Measurements from ENCODE around the gene ITSN1.

ITSN1 gene

GRCh38 chr21:33654412-33654811 is 12.1 kb downstream of the ITSN1 start:
- no peak overlapping the region for H3K27ac ChIP-seq
- TF ChIP-seq ZFX (IDR thresholded peaks at IDR 0.05; ENCODE audit: borderline replicate concordance) = no peak
- TF ChIP-seq, protein P1, sequence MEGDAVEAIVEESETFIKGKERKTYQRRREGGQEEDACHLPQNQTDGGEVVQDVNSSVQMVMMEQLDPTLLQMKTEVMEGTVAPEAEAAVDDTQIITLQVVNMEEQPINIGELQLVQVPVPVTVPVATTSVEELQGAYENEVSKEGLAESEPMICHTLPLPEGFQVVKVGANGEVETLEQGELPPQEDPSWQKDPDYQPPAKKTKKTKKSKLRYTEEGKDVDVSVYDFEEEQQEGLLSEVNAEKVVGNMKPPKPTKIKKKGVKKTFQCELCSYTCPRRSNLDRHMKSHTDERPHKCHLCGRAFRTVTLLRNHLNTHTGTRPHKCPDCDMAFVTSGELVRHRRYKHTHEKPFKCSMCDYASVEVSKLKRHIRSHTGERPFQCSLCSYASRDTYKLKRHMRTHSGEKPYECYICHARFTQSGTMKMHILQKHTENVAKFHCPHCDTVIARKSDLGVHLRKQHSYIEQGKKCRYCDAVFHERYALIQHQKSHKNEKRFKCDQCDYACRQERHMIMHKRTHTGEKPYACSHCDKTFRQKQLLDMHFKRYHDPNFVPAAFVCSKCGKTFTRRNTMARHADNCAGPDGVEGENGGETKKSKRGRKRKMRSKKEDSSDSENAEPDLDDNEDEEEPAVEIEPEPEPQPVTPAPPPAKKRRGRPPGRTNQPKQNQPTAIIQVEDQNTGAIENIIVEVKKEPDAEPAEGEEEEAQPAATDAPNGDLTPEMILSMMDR (IDR thresholded peaks at IDR 0.05) = no peak

- peak overlapping the region; percentile 30; the same call in 1 of the 2 replicates for H3K27ac ChIP-seq
Measured at GRCh38 chr21:33655588-33656221, 13.4 kb downstream of the ITSN1 start.

GRCh38 chr21:33657124-33657820 is 15.0 kb downstream of the ITSN1 start:
- no peak overlapping the region for H3K27ac ChIP-seq
- TF ChIP-seq, protein P1 (IDR thresholded peaks at IDR 0.05) = no peak
- no peak for TF ChIP-seq ZFX (IDR thresholded peaks at IDR 0.05; ENCODE audit: borderline replicate concordance)

More at GRCh38 chr21:33655588-33656221, 13.4 kb downstream of the ITSN1 start:
- TF ChIP-seq ZFX (IDR thresholded peaks at IDR 0.05; ENCODE audit: borderline replicate concordance) = no peak
- TF ChIP-seq, protein P1 (IDR thresholded peaks at IDR 0.05) = no peak

GRCh38 chr21:33658919-33659567 is 16.7 kb downstream of the ITSN1 start:
- H3K27ac ChIP-seq = no peak overlapping the region
- TF ChIP-seq ZFX (IDR thresholded peaks at IDR 0.05; ENCODE audit: borderline replicate concordance) = no peak
- TF ChIP-seq, protein P1 (IDR thresholded peaks at IDR 0.05) = no peak

- H3K27ac ChIP-seq = no peak overlapping the region
- TF ChIP-seq, protein P1 (IDR thresholded peaks at IDR 0.05) = no peak
- TF ChIP-seq ZFX (IDR thresholded peaks at IDR 0.05; ENCODE audit: borderline replicate concordance) = no peak
Measured at GRCh38 chr21:33659568-33659949, 17.3 kb downstream of the ITSN1 start.

- TF ChIP-seq, protein P1 (IDR thresholded peaks at IDR 0.05) = no peak
- no peak for TF ChIP-seq ZFX (IDR thresholded peaks at IDR 0.05; ENCODE audit: borderline replicate concordance)
- no peak overlapping the region for H3K27ac ChIP-seq
Measured at GRCh38 chr21:33660406-33660805, 18.1 kb downstream of the ITSN1 start.

GRCh38 chr21:33661146-33661545 is 18.8 kb downstream of the ITSN1 start:
- TF ChIP-seq, protein P1 (IDR thresholded peaks at IDR 0.05) = no peak
- TF ChIP-seq ZFX (IDR thresholded peaks at IDR 0.05; ENCODE audit: borderline replicate concordance) = no peak
- H3K27ac ChIP-seq = no peak overlapping the region
